GM19468 (cell line): ENCODE data around the gene SYPL1.

Experiments used
- ATAC-seq: cut with Tn5 transposase; IDR thresholded peaks from one replicate; pipeline ENCODE4 v1.9.1; 2021; ENCODE audit warnings: mild to moderate bottlenecking, moderate library complexity, moderate number of reproducible peaks; ENCODE audit not compliant: unreplicated experiment; ENCODE audit errors: extremely low read depth

Gene SYPL1

GRCh38 chr7:106099539-106099938, 12.6 kb downstream of the SYPL1 start:
- ATAC-seq, result no peak

- ATAC-seq, result no peak
Measured at GRCh38 chr7:106098889-106099288, 13.2 kb downstream of the SYPL1 start.

- ATAC-seq, result no peak
Measured at GRCh38 chr7:106095634-106096033, 16.5 kb downstream of the SYPL1 start.

- ATAC-seq, result no peak
Measured at GRCh38 chr7:106094780-106095179, 17.3 kb downstream of the SYPL1 start.

- no peak for ATAC-seq
Measured at GRCh38 chr7:106092204-106092603, 19.9 kb downstream of the SYPL1 start.

- peak; percentile 77 for ATAC-seq
Measured at GRCh38 chr7:106089647-106090046, 22.5 kb downstream of the SYPL1 start.

GRCh38 chr7:106088014-106088413, 24.1 kb downstream of the SYPL1 start:
- ATAC-seq, result no peak

- no peak for ATAC-seq
Measured at GRCh38 chr7:106086062-106086461, 26.1 kb downstream of the SYPL1 start.

- no peak for ATAC-seq
Measured at GRCh38 chr7:106085015-106085414, 27.1 kb downstream of the SYPL1 start.

- no peak for ATAC-seq
Measured at GRCh38 chr7:106083717-106084116, 28.4 kb downstream of the SYPL1 start.

GRCh38 chr7:106082087-106082854, 29.8 kb downstream of the SYPL1 start:
- ATAC-seq, result no peak

- no peak for ATAC-seq
Measured at GRCh38 chr7:106080300-106080987, 31.7 kb downstream of the SYPL1 start.

- ATAC-seq, result no peak
Measured at GRCh38 chr7:106076537-106076936, 35.6 kb downstream of the SYPL1 start.

GRCh38 chr7:106075937-106076336, 36.2 kb downstream of the SYPL1 start:
- no peak for ATAC-seq

- ATAC-seq, result no peak
Measured at GRCh38 chr7:106074257-106074656, 37.9 kb downstream of the SYPL1 start.

- no peak for ATAC-seq
Measured at GRCh38 chr7:106073701-106074100, 38.4 kb downstream of the SYPL1 start.

- ATAC-seq, result no peak
Measured at GRCh38 chr7:106072715-106073091, 39.4 kb downstream of the SYPL1 start.

- ATAC-seq, result no peak
Measured at GRCh38 chr7:106071999-106072714, 40.0 kb downstream of the SYPL1 start.

- ATAC-seq, result peak; percentile 95
Measured at GRCh38 chr7:106071356-106071998, 40.6 kb downstream of the SYPL1 start.

GRCh38 chr7:106070567-106071254, 41.4 kb downstream of the SYPL1 start:
- no peak for ATAC-seq
